Stomach (tissue), 19 donors: Measurements from ENCODE around the gene SLC22A12. TPM values are rescaled to one million over a fixed set of nuclear protein-coding genes. Genes with fewer than 3 reads are reported as not detected.

Experiments used
- DNase-seq, 2 donors: peaks; one replicate each; pipeline versions ENCODE4 v3.0.0 to v3.0.0-alpha.2; 2013 to 2019
- H3K27ac ChIP-seq, 5 donors: fragments of 200-600 bp in 4 of 5; sonication (generic) in 4 of 5; one replicate each; pipeline ENCODE4 v1.5.1; 2013 to 2019; ENCODE audit warnings: mild to moderate bottlenecking in 1 of 5, moderate library complexity in 1 of 5
- H3K27me3 ChIP-seq, 3 donors: fragments of 200-600 bp; sonication (generic); one replicate each; pipeline ENCODE4 v1.5.1; 2017 to 2019; ENCODE audit warnings: mixed run types in 1 of 3
- H3K36me3 ChIP-seq, 4 donors: fragments of 200-600 bp; sonication (generic); 1 replicate in 3 of 4; 2 replicates in 1 of 4; pipeline ENCODE4 v1.5.1; 2016 to 2019
- H3K4me1 ChIP-seq, 4 donors: fragments of 200-600 bp; sonication (generic); one replicate each; pipeline ENCODE4 v1.5.1; 2016 to 2019
- H3K4me3 ChIP-seq, 4 donors: fragments of 200-600 bp; sonication (generic) in 3 of 4; one replicate each; pipeline ENCODE4 v1.5.1; 2016 to 2019; ENCODE audit warnings: mild to moderate bottlenecking in 1 of 4
- H3K9me3 ChIP-seq, 4 donors: fragments of 200-600 bp; sonication (generic); one replicate each; pipeline ENCODE4 v1.5.1; 2016 to 2019
- CTCF ChIP-seq, 7 experiments: fragments of 450-650 bp in 4 of 7; fragments of 200-600 bp in 3 of 7; sonication (generic) in 3 of 7; IDR thresholded peaks; one replicate each; pipeline ENCODE4 v1.5.1; 2016 to 2019; ENCODE audit warnings: antibody characterized with exemption in 7 of 7, control low read depth in 2 of 7, mild to moderate bottlenecking in 1 of 7
- EP300 ChIP-seq: sonication (generic); formaldehyde crosslinking; IDR thresholded peaks from one replicate; pipeline ENCODE4 v1.6.1; 2017; ENCODE audit warnings: antibody characterized with exemption
- POLR2A ChIP-seq, 4 donors: fragments of 450-650 bp; IDR thresholded peaks; one replicate each; pipeline ENCODE4 v1.6.1; 2016; ENCODE audit warnings: antibody characterized with exemption in 4 of 4, control low read depth in 2 of 4, mild to moderate bottlenecking in 1 of 4, moderate library complexity in 1 of 4
- POLR2AphosphoS5 ChIP-seq, 3 donors: sonication (generic); formaldehyde crosslinking; IDR thresholded peaks; one replicate each; pipeline ENCODE4 v1.6.1; 2016; ENCODE audit warnings: antibody characterized with exemption in 3 of 3
- WGBS, 5 donors: extraction: QIAGEN DNeasy Blood & Tissue Kit in 3 of 5; methylation state at CpG; one replicate each; pipeline versions ENCODE4 v1.1.5 to v1.1.7; 2013 to 2018; 5-methylcytosine and 5-hydroxymethylcytosine counted together
- intact Hi-C: fragments of 100-400 bp; cut with DNase I; formaldehyde crosslinking; loops from one replicate; pipeline ENCODE4 v1.15.1; 2023; ENCODE audit warnings: low total_unique reads
- long read RNA-seq, 10 donors: transcript quantifications; one replicate each; lab custom pipeline, GENCODE V29; 2026
- polyA plus RNA-seq, 3 donors: library from polyadenylated mRNA; stranded (reverse); fragments of 200-250 nt; gene quantifications; one replicate each; pipeline ENCODE4 v1.2.3, GENCODE V29; 2013
- total RNA-seq, 5 donors: library from RNA; depleted of rRNA; stranded (reverse); fragments of >200 nt; gene quantifications; one replicate each; pipeline versions ENCODE4 v1.1.0 to v1.2.3, GENCODE V29; 2014 to 2016
- donor health status: healthy with polysubstance abuse.
- donor health status: Bipolar disorder and iron deficiency.
- donor health status: healthy.

Gene SLC22A12
- total RNA-seq (not detected), polyA plus RNA-seq (not detected)
- long read RNA-seq, donor 1: 0 reads
- long read RNA-seq, donor 2: 0 reads
- long read RNA-seq, donor 3: 0 reads
- long read RNA-seq, donor 4: 0 reads
- long read RNA-seq, donor 5: 0 reads
- long read RNA-seq, donor 6: 0 reads
- long read RNA-seq, donor 7: 0 reads
- long read RNA-seq, donor 8: 0 reads
- long read RNA-seq, donor 9: 0 reads
- long read RNA-seq, donor 10: 0 reads

- DNase-seq: no peak
- Histone ChIP-seq H3K4me1 (no peaks in the 10 kb centered on the region), H3K36me3 (no peaks in the 10 kb centered on the region), H3K27me3 (no peaks in the 10 kb centered on the region), H3K9me3 (peaks cover 0 to 22% (median 19%) of the 10 kb centered on the region in 4 donors), H3K27ac (no peak within 1 kb of the TSS), H3K4me3 (no peak within 1 kb of the TSS)
- WGBS, 5 donors: 69 to 77% (median 75%) methylated on average over 12 to 14 of the region's 14 CpGs
- TF ChIP-seq POLR2AphosphoS5 (IDR thresholded peaks at IDR 0.05) (no peak), POLR2A (IDR thresholded peaks at IDR 0.05) (no peak), EP300 (no peak), CTCF (IDR thresholded peaks at IDR 0.05) (no peak)
- intact Hi-C loops: no loop called here
These were observed at the start of gene SLC22A12 for GRCh38 chr11:64590763-64591221. TSS of gene SLC22A12 (plus strand) at chr11:64591220. CDS start at chr11:64591557, 337 bp downstream.

- WGBS, 5 donors: 86 to 89% (median 88%) methylated on average over 35 of the region's 35 CpGs
- no peak overlapping the region for H3K27ac ChIP-seq
- H3K9me3 ChIP-seq: no peaks in the 10 kb centered on the region
- H3K4me1 ChIP-seq: no peaks in the 10 kb centered on the region
- DNase-seq: no peak
- no peak overlapping the region for H3K4me3 ChIP-seq
- no peaks in the 10 kb centered on the region for H3K36me3 ChIP-seq
- intact Hi-C loops: no loop called here
- H3K27me3 ChIP-seq: peaks cover 0 to 30% (median 6%) of the 10 kb centered on the region in 3 donors
- TF ChIP-seq POLR2AphosphoS5 (IDR thresholded peaks at IDR 0.05) (no peak), CTCF (IDR thresholded peaks at IDR 0.05) (no peak), POLR2A (IDR thresholded peaks at IDR 0.05) (no peak), EP300 (no peak)
These were observed 48.6 kb upstream of the SLC22A12 start for GRCh38 chr11:64542172-64543125.

GRCh38 chr11:64543818-64544217, 47.2 kb upstream of the SLC22A12 start:
- intact Hi-C loops: no loop called here
- Histone ChIP-seq H3K27ac (no peak overlapping the region), H3K4me1 (no peaks in the 10 kb centered on the region), H3K4me3 (no peak overlapping the region), H3K9me3 (no peaks in the 10 kb centered on the region), H3K36me3 (no peaks in the 10 kb centered on the region), H3K27me3 (peaks cover 0 to 31% (median 6%) of the 10 kb centered on the region in 3 donors)
- TF ChIP-seq EP300 (no peak), POLR2AphosphoS5 (IDR thresholded peaks at IDR 0.05) (no peak), POLR2A (IDR thresholded peaks at IDR 0.05) (no peak), CTCF (IDR thresholded peaks at IDR 0.05) (no peak)
- DNase-seq: no peak

GRCh38 chr11:64544616-64545296, 46.3 kb upstream of the SLC22A12 start:
- 79 to 91% (median 89%) methylated on average over 2 of the region's 2 CpGs for WGBS, 5 donors
- Histone ChIP-seq H3K36me3 (no peaks in the 10 kb centered on the region), H3K4me3 (no peak overlapping the region), H3K9me3 (no peaks in the 10 kb centered on the region), H3K27ac (no peak overlapping the region), H3K27me3 (peaks cover 0 to 25% (median 6%) of the 10 kb centered on the region in 3 donors), H3K4me1 (no peaks in the 10 kb centered on the region)
- intact Hi-C loops: no loop called here
- no peak for DNase-seq
- TF ChIP-seq POLR2A (IDR thresholded peaks at IDR 0.05) (no peak), EP300 (no peak), CTCF (IDR thresholded peaks at IDR 0.05) (no peak), POLR2AphosphoS5 (IDR thresholded peaks at IDR 0.05) (no peak)
